Natural killer cell (primary cell): ENCODE data around the gene SRRD. TPM values are rescaled to one million over a fixed set of nuclear protein-coding genes. Genes with fewer than 3 reads are reported as not detected.
A peak's percentile ranks its signal among the peaks of the same experiment; 100 is the strongest.
"Not testable (repeated sequence)": the region's sequence is repeated elsewhere in the genome, so short reads cannot be mapped to it uniquely, and the experiment has no call there.

Source experiments
- ATAC-seq, 3 donors: fragments of 150-1000 bp in 2 of 3; fragments of 200-7000 bp in 1 of 3; cut with Tn5 transposase; 1 replicate in 1 of 3; 2 replicates in 2 of 3; pipeline ENCODE4 v1.10.0; 2021; ENCODE audit warnings: mild to moderate bottlenecking in 2 of 3, moderate library complexity in 2 of 3
- DNase-seq, 2 donors: peaks; one replicate each; pipeline versions ENCODE4 v3.0.0 to v3.0.0-alpha.2; 2013 to 2021; ENCODE audit warnings: mixed read lengths in 1 of 2
- H3K27ac ChIP-seq: one replicate; pipeline ENCODE4 v1.5.1; 2013; ENCODE audit warnings: mild to moderate bottlenecking, low read length
- H3K27me3 ChIP-seq: one replicate; pipeline ENCODE4 v1.6.1; 2013; ENCODE audit warnings: low read length; ENCODE audit not compliant: control insufficient read depth, insufficient read depth
- H3K36me3 ChIP-seq: one replicate; pipeline ENCODE4 v1.6.1; 2013; ENCODE audit warnings: low read length; ENCODE audit not compliant: control insufficient read depth, insufficient read depth
- H3K4me1 ChIP-seq: one replicate; pipeline ENCODE4 v1.6.1; 2013; ENCODE audit warnings: low read length; ENCODE audit not compliant: control insufficient read depth, insufficient read depth
- H3K4me3 ChIP-seq: one replicate; pipeline ENCODE4 v1.5.1; 2013; ENCODE audit warnings: low read length
- H3K9me3 ChIP-seq: one replicate; pipeline ENCODE4 v1.6.1; 2013; ENCODE audit warnings: low read length; ENCODE audit not compliant: control insufficient read depth, insufficient read depth
- H3K27ac Mint-ChIP-seq, 2 donors: one replicate each; pipeline ENCODE4 v1.8.0; 2022; ENCODE audit warnings: mild to moderate bottlenecking in 2 of 2, mixed read lengths in 2 of 2, moderate library complexity in 1 of 2
- H3K27me3 Mint-ChIP-seq, 2 donors: one replicate each; pipeline ENCODE4 v1.8.0; 2022; ENCODE audit warnings: low read depth in 2 of 2, mixed read lengths in 2 of 2
- H3K36me3 Mint-ChIP-seq: one replicate; pipeline ENCODE4 v1.8.0; 2022; ENCODE audit warnings: mixed read lengths
- H3K4me1 Mint-ChIP-seq, 2 donors: one replicate each; pipeline ENCODE4 v1.8.0; 2022; ENCODE audit warnings: mixed read lengths in 2 of 2
- H3K4me3 Mint-ChIP-seq: one replicate; pipeline ENCODE4 v1.8.0; 2022; ENCODE audit warnings: mild to moderate bottlenecking, moderate library complexity, mixed read lengths
- H3K9me3 Mint-ChIP-seq, 2 donors: one replicate each; pipeline ENCODE4 v1.8.0; 2022; ENCODE audit warnings: mixed read lengths in 2 of 2
- whole genome bisulfite sequencing: methylation state at CpG from one replicate; pipeline ENCODE4 v1.1.7; 2013; ENCODE audit warnings: missing lambda C conversion rate; ENCODE audit not compliant: insufficient coverage; 5-methylcytosine and 5-hydroxymethylcytosine counted together
- intact Hi-C: fragments of 100-400 bp; cut with micrococcal nuclease; formaldehyde crosslinking; loops from one replicate; pipeline ENCODE4 v1.14.2; 2022
- total RNA-seq, 4 donors: library from RNA; stranded (reverse); fragments of 120-200 nt in 1 of 4; gene quantifications; one replicate each; pipeline versions ENCODE4 v1.2.3 to v1.2.4, GENCODE V29; 2013 to 2022
- TF ChIP-seq, protein P1 (sequence below): fragments of 200-600 bp; IDR thresholded peaks from one replicate; pipeline ENCODE4 v1.8.0; 2022; ENCODE audit warnings: antibody characterized with exemption

The SRRD gene
- total RNA-seq, 3 donors from 2014 or later (not counting 1 experiment from before 2014, with no cell fraction given), result 18.8 to 21.5 (median 21.4) TPM

DNA sequence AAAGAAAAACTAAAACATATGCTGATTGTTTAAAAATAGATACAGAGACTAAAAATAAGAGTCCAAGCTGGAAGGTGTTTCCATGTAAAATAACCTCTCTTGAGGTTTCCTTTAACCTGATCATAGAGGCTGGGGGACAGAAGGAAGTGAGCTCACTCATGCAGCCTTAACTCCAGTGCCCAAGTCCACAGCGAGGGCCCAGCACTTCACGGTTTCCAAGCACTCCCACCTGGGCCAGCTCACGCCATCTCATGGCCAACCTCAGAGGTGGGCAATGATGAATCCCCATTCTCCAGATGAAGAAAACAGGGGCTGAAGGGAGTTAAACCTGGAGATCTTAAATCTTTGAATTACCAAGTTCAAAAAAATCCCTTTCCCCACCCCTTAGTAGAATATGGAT, 43.5 kb downstream of the SRRD start:
- no peaks in the 10 kb centered on the region for H3K4me1 ChIP-seq
- H3K27me3 Mint-ChIP-seq, result no peaks in the 10 kb centered on the region
- H3K4me3 Mint-ChIP-seq, result no peak overlapping the region
- peaks cover 87% of the 10 kb centered on the region for H3K36me3 ChIP-seq
- H3K27ac ChIP-seq, result no peak overlapping the region
- peaks cover 31% of the 10 kb centered on the region for H3K36me3 Mint-ChIP-seq
- H3K27me3 ChIP-seq, result no peaks in the 10 kb centered on the region
- H3K27ac Mint-ChIP-seq, result peak overlapping the region; percentile 35 to 49
- H3K4me3 ChIP-seq, result no peak overlapping the region
- ATAC-seq (no peak), DNase-seq (no peak)
- peaks cover 0 to 8% of the 10 kb centered on the region in 2 donors for H3K4me1 Mint-ChIP-seq
- peaks cover 2% of the 10 kb centered on the region for H3K9me3 ChIP-seq
- TF ChIP-seq, protein P1, sequence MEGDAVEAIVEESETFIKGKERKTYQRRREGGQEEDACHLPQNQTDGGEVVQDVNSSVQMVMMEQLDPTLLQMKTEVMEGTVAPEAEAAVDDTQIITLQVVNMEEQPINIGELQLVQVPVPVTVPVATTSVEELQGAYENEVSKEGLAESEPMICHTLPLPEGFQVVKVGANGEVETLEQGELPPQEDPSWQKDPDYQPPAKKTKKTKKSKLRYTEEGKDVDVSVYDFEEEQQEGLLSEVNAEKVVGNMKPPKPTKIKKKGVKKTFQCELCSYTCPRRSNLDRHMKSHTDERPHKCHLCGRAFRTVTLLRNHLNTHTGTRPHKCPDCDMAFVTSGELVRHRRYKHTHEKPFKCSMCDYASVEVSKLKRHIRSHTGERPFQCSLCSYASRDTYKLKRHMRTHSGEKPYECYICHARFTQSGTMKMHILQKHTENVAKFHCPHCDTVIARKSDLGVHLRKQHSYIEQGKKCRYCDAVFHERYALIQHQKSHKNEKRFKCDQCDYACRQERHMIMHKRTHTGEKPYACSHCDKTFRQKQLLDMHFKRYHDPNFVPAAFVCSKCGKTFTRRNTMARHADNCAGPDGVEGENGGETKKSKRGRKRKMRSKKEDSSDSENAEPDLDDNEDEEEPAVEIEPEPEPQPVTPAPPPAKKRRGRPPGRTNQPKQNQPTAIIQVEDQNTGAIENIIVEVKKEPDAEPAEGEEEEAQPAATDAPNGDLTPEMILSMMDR, result no peak
- H3K9me3 Mint-ChIP-seq, result no peaks in the 10 kb centered on the region
- intact Hi-C loops, result no loop called here
- WGBS, result 94% methylated on average over 3 of the region's 3 CpGs

DNA sequence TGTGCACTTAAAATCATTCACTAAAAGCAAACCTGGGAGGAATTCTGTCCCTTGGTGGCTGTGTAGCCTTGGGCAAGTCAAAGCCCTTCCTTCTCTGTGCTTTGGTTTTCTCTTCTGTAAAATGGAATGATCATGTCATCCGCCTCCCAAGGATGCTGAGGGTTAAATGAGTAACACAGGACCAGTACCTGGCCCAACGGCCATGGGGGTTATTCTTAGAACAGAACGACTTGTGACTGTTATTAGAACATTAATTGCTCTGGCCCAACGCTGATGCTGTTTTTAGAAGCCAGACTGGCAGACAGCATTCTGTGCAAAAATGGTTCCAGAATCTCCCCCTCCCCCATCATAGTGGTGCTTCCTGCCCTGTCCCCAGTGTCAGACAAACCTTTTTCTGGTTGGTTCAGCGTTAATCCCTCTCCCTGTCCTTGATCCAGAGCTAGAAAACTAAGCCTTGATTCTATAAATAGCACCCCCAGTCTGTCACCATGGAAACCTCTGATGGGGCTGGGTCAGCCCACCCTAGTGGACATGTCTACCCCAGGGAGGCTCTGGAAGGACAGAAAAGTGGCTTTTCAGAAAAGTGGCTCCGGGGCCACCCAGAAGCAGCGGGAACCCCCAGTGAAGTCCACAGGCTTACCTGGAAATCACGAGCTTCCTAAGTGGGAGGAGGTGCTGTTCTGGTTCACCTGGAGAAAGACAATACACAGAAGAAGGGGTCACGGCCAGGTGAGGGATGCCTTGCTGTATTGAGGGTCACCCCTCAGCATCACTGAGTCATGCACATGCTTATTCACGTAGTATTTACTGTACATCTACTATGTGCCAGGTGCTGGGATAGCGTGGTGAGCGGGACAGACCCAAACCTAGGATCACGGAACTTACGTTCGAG, 44.1 kb downstream of the SRRD start:
- H3K27ac ChIP-seq, result no peak overlapping the region
- H3K4me1 Mint-ChIP-seq, result peaks cover 0 to 8% of the 10 kb centered on the region in 2 donors

DNA sequence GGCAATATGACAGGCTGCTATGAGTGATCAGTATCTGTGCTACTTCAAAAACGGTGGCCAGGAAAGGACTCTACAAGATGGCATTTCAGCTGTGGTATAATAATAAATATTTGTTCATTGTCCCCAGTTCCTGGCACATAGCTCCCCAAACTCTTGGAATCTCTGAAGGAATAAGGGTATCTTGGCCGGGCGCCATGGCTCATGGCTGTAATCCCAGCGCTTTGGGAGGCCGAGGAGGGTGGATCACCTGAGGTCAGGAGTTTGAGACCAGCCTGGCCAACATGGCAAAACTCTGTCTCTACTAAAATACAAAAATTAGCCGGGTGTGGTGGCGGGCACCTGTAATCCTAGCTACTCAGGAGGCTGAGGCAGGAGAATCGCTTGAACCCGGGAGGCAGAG, 44.8 kb downstream of the SRRD start:
- H3K27me3 ChIP-seq, ATAC-seq, intact Hi-C loops, H3K9me3 Mint-ChIP-seq, H3K4me3 ChIP-seq, H3K4me3 Mint-ChIP-seq, H3K27ac ChIP-seq, DNase-seq, H3K9me3 ChIP-seq, H3K4me1 Mint-ChIP-seq, H3K4me1 ChIP-seq, H3K27me3 Mint-ChIP-seq: not testable (repeated sequence)
- peaks cover 88% of the 10 kb centered on the region for H3K36me3 ChIP-seq
- H3K36me3 Mint-ChIP-seq, result peaks cover 31% of the 10 kb centered on the region
- 91% methylated on average over 6 of the region's 9 CpGs for WGBS
- H3K27ac Mint-ChIP-seq, result peak overlapping the region; percentile 21 to 48

More for the DNA sequence above, 44.1 kb downstream of the SRRD start:
- DNase-seq, result no peak
- no peak overlapping the region for H3K4me3 Mint-ChIP-seq
- peaks cover 31% of the 10 kb centered on the region for H3K36me3 Mint-ChIP-seq
- ATAC-seq, result no peak
- Histone ChIP-seq H3K4me1 (no peaks in the 10 kb centered on the region), H3K9me3 (peaks cover 2% of the 10 kb centered on the region), H3K4me3 (no peak overlapping the region), H3K27me3 (no peaks in the 10 kb centered on the region), H3K36me3 (peaks cover 88% of the 10 kb centered on the region)
- WGBS, result 90% methylated on average over 15 of the region's 15 CpGs
- H3K9me3 Mint-ChIP-seq, result no peaks in the 10 kb centered on the region
- TF ChIP-seq, protein P1, result no peak
- H3K27me3 Mint-ChIP-seq, result no peaks in the 10 kb centered on the region
- intact Hi-C loops, result no loop called here
- H3K27ac Mint-ChIP-seq, result peak overlapping the region in 1 of 2 donors; percentile 48

DNA sequence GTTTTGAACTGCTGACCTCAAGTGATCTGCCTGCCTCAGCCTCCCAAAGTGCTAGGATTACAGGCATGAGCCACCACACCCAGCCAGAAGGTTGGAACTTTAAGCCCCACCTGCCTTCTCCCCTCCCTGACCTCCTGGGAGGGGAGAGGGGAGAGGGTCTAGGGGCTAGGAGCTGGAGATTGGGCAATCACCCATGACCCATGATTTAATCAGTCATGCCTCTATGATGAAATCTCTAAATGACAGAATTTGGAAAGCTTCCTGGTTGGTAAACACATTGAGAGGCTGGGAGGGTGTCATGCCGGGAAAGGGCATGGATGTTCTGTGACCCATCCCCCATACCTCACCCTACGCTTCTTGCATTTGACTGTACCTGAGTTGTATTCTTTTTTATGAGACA, 45.7 kb downstream of the SRRD start:
- Mint-ChIP-seq H3K27me3 (no peaks in the 10 kb centered on the region), H3K36me3 (peaks cover 31% of the 10 kb centered on the region), H3K9me3 (no peaks in the 10 kb centered on the region), H3K4me1 (peaks cover 4 to 8% of the 10 kb centered on the region in 2 donors), H3K27ac (peak overlapping the region in 1 of 2 donors; percentile 33), H3K4me3 (no peak overlapping the region)
- no peak for DNase-seq
- H3K4me1 ChIP-seq, result no peaks in the 10 kb centered on the region
- no peak for ATAC-seq
- intact Hi-C loops, result no loop called here
- WGBS, result 100% methylated on average over 1 of the region's 2 CpGs
- no peaks in the 10 kb centered on the region for H3K27me3 ChIP-seq
- H3K36me3 ChIP-seq, result peaks cover 84% of the 10 kb centered on the region
- H3K27ac ChIP-seq, result no peak overlapping the region
- TF ChIP-seq, protein P1, result no peak
- no peak overlapping the region for H3K4me3 ChIP-seq
- no peaks in the 10 kb centered on the region for H3K9me3 ChIP-seq
